ENCODE data around the gene RAB41.

RAB41 gene

DNA sequence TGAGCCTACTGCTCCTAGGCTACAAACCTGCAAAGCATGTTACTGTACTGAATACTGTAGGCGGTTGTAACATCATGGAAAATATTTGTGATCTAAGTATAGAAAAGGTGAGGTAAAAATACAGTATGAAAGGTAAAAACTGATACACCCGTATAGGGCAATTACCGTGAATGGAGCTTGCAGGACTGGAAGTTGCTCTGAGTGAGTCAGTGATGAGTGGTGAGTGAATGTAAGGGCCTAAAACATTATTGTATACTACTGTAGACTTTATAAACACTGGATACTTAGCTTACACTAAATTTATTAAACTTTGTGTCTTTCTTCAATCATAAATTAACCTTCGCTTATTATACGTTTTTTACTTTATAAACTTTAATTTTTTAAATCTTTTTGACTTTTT lies 11.6 kb downstream of the RAB41 start (continued):
- TF ChIP-seq, protein P1, sequence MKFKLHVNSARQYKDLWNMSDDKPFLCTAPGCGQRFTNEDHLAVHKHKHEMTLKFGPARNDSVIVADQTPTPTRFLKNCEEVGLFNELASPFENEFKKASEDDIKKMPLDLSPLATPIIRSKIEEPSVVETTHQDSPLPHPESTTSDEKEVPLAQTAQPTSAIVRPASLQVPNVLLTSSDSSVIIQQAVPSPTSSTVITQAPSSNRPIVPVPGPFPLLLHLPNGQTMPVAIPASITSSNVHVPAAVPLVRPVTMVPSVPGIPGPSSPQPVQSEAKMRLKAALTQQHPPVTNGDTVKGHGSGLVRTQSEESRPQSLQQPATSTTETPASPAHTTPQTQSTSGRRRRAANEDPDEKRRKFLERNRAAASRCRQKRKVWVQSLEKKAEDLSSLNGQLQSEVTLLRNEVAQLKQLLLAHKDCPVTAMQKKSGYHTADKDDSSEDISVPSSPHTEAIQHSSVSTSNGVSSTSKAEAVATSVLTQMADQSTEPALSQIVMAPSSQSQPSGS (tag by site-specific recombination; IDR thresholded peaks at IDR 0.05; ENCODE audit: low read depth) = no peak
- TF ChIP-seq RBAK (tag by site-specific recombination; IDR thresholded peaks at IDR 0.05) (no peak), SP2 (tag by site-specific recombination; IDR thresholded peaks at IDR 0.05) (no peak), ZNF654 (tag by site-specific recombination; IDR thresholded peaks at IDR 0.05; ENCODE audit: low read depth) (no peak), ZNF341 (tag by site-specific recombination; IDR thresholded peaks at IDR 0.05; ENCODE audit: low read depth) (no peak)
- TF ChIP-seq, protein P2, sequence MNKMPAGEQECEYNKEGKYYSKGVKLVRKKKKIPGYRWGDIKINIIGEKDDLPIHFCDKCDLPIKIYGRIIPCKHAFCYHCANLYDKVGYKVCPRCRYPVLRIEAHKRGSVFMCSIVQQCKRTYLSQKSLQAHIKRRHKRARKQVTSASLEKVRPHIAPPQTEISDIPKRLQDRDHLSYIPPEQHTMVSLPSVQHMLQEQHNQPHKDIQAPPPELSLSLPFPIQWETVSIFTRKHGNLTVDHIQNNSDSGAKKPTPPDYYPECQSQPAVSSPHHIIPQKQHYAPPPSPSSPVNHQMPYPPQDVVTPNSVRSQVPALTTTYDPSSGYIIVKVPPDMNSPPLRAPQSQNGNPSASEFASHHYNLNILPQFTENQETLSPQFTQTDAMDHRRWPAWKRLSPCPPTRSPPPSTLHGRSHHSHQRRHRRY (tag by site-specific recombination; IDR thresholded peaks at IDR 0.05) = no peak

DNA sequence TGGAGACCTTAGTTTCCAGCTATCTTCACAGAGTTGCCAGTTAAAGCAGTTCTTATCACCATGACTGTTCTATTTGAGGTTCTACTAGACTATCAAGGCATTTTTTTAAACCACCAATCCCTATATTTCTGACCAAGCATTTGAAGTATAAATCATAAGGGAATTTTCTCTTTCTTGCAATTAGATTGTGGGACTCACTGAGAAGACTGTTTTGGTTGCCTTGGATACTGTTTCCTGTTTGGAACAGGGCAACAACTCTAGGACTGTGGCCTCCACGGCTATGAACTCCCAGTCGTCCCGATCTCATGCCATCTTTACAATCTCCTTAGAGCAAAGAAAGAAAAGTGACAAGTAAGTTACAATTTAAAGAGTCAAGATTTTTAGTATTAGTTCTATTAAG lies 19.7 kb downstream of the RAB41 start:
- CTCF ChIA-PET = no interaction called here
- TF ChIP-seq TRIM28 (IDR thresholded peaks at IDR 0.05; ENCODE audit: borderline replicate concordance, low read length) (no peak), ZNF23 (tag by site-specific recombination; IDR thresholded peaks at IDR 0.05; ENCODE audit: borderline replicate concordance) (no peak), ZSCAN30 (tag by site-specific recombination; IDR thresholded peaks at IDR 0.05) (no peak), HOXC10 (CRISPR knock-in tag; IDR thresholded peaks at IDR 0.05) (no peak), ZSCAN23 (tag by site-specific recombination; IDR thresholded peaks at IDR 0.05) (no peak), ZNF626 (tag by site-specific recombination; IDR thresholded peaks at IDR 0.05) (no peak), ZNF560 (tag by site-specific recombination; IDR thresholded peaks at IDR 0.05; ENCODE audit: borderline replicate concordance) (no peak), ZNF792 (tag by site-specific recombination; IDR thresholded peaks at IDR 0.05) (no peak)
- TF ChIP-seq, protein P3, sequence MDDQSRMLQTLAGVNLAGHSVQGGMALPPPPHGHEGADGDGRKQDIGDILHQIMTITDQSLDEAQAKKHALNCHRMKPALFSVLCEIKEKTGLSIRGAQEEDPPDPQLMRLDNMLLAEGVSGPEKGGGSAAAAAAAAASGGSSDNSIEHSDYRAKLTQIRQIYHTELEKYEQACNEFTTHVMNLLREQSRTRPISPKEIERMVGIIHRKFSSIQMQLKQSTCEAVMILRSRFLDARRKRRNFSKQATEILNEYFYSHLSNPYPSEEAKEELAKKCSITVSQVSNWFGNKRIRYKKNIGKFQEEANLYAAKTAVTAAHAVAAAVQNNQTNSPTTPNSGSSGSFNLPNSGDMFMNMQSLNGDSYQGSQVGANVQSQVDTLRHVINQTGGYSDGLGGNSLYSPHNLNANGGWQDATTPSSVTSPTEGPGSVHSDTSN (CRISPR knock-in tag; IDR thresholded peaks at IDR 0.05) = no peak
- no peaks in the 10 kb centered on the region for H3K9me3 ChIP-seq (ENCODE audit: control insufficient read depth, insufficient read depth, low read depth, low read length)
- peaks cover 55 to 72% of the 10 kb centered on the region in 2 experiments for H3K36me3 ChIP-seq (ENCODE audit: control insufficient read depth in 2 of 2, insufficient read depth in 1 of 2, low read length in 2 of 2)
- H3K4me1 ChIP-seq (ENCODE audit: control insufficient read depth, insufficient read depth, low read length) = no peaks in the 10 kb centered on the region
- POLR2A ChIA-PET = interaction anchor here (1.4 kb wide), 1 partner anchor 12 kb away, joined by 4 read pairs; the partner anchor contains the start of genes KIF4A and PDZD11
- no peak overlapping the region for H3K27ac ChIP-seq (ENCODE audit: extremely low read depth, low read depth, low read length)
- no peak overlapping the region for H3K4me3 ChIP-seq (ENCODE audit: low read depth, low read length)

DNA sequence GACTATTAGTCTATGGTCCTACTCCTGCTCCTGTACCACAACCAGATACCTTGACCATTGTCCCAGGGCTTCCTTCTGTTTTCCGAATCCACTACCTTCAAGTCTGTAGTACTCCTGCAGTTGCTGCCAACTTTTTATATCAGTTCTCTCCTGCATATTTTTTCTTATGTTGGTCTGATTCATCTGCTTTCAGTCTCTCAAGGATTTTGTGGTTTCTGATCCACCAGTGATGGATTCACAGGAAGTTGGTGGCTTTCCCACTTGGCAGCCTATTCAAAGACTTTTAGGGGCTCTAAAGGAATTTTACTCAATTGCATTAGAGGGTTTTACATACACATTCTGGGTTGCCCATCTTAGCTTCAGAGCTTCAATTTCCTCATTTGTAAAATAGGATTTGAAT lies 31.5 kb downstream of the RAB41 start:
- Histone ChIP-seq H3K9me3 (ENCODE audit: control insufficient read depth, insufficient read depth, low read depth, low read length) (no peaks in the 10 kb centered on the region; the same call in 1 of the 2 replicates), H3K4me1 (ENCODE audit: control insufficient read depth, insufficient read depth, low read length) (no peaks in the 10 kb centered on the region), H3K27ac (ENCODE audit: extremely low read depth, low read depth, low read length) (no peak overlapping the region), H3K36me3 (ENCODE audit: control insufficient read depth in 2 of 2, insufficient read depth in 1 of 2, low read length in 2 of 2) (peaks cover 19 to 43% of the 10 kb centered on the region in 2 experiments), H3K4me3 (ENCODE audit: low read depth, low read length) (no peak overlapping the region)
- CTCF ChIA-PET = interaction anchor here (0.7 kb wide), 1 partner anchor 73 kb away, joined by 3 read pairs; no protein-coding TSS in a partner anchor
- POLR2A ChIA-PET = no interaction called here
- TF ChIP-seq SALL2 (tag by site-specific recombination; IDR thresholded peaks at IDR 0.05; ENCODE audit: borderline replicate concordance) (no peak), ZNF140 (tag by site-specific recombination; IDR thresholded peaks at IDR 0.05) (no peak), ZNF510 (tag by site-specific recombination; IDR thresholded peaks at IDR 0.05; ENCODE audit: insufficient replicate concordance) (no peak), ZNF324 (tag by site-specific recombination; IDR thresholded peaks at IDR 0.05) (no peak), ZFP3 (tag by site-specific recombination; IDR thresholded peaks at IDR 0.05; ENCODE audit: low read depth) (no peak), ZNF501 (tag by site-specific recombination; IDR thresholded peaks at IDR 0.05) (no peak), SP7 (tag by site-specific recombination; IDR thresholded peaks at IDR 0.05) (no peak), ZNF624 (tag by site-specific recombination; IDR thresholded peaks at IDR 0.05) (no peak), GFI1B (tag by site-specific recombination; IDR thresholded peaks at IDR 0.05) (no peak), ZNF791 (tag by site-specific recombination; IDR thresholded peaks at IDR 0.05) (no peak), ZNF341 (tag by site-specific recombination; IDR thresholded peaks at IDR 0.05; ENCODE audit: low read depth) (no peak)
- TF ChIP-seq, protein P4, sequence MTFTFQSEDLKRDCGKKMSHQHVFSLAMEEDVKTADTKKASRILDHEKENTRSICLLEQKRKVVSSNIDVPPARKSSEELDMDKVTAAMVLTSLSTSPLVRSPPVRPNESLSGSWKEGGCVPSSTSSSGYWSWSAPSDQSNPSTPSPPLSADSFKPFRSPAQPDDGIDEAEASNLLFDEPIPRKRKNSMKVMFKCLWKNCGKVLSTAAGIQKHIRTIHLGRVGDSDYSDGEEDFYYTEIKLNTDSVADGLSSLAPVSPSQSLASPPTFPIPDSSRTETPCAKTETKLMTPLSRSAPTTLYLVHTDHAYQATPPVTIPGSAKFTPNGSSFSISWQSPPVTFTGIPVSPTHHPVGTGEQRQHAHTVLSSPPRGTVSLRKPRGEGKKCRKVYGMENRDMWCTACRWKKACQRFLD (tag by site-specific recombination; IDR thresholded peaks at IDR 0.05) = no peak
- TF ChIP-seq, protein P5, sequence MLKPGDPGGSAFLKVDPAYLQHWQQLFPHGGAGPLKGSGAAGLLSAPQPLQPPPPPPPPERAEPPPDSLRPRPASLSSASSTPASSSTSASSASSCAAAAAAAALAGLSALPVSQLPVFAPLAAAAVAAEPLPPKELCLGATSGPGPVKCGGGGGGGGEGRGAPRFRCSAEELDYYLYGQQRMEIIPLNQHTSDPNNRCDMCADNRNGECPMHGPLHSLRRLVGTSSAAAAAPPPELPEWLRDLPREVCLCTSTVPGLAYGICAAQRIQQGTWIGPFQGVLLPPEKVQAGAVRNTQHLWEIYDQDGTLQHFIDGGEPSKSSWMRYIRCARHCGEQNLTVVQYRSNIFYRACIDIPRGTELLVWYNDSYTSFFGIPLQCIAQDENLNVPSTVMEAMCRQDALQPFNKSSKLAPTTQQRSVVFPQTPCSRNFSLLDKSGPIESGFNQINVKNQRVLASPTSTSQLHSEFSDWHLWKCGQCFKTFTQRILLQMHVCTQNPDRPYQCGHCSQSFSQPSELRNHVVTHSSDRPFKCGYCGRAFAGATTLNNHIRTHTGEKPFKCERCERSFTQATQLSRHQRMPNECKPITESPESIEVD (tag by site-specific recombination; IDR thresholded peaks at IDR 0.05) = no peak
- TF ChIP-seq, protein P6, sequence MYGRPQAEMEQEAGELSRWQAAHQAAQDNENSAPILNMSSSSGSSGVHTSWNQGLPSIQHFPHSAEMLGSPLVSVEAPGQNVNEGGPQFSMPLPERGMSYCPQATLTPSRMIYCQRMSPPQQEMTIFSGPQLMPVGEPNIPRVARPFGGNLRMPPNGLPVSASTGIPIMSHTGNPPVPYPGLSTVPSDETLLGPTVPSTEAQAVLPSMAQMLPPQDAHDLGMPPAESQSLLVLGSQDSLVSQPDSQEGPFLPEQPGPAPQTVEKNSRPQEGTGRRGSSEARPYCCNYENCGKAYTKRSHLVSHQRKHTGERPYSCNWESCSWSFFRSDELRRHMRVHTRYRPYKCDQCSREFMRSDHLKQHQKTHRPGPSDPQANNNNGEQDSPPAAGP (tag by site-specific recombination; IDR thresholded peaks at IDR 0.05) = no peak

Measured in HEK293 (cell line).